ENCODE results near the gene INTS3. TPM values are rescaled to one million over a fixed set of nuclear protein-coding genes. Genes with fewer than 3 reads are reported as not detected.
"Not testable (repeated sequence)": the region's sequence is repeated elsewhere in the genome, so short reads cannot be mapped to it uniquely, and the experiment has no call there.

The INTS3 gene
- polyA plus RNA-seq, 4 donors = 14.9 to 52.6 (median 22.6) TPM

GRCh38 chr1:153752571-153753195 is 24.8 kb downstream of the INTS3 start:
- Histone ChIP-seq H3K4me3 (ENCODE audit: low read depth in 1 of 3, low read length in 3 of 3) (no peak overlapping the region), H3K4me1 (ENCODE audit: control insufficient read depth in 3 of 3, insufficient read depth in 2 of 3, low read depth in 1 of 3, low read length in 2 of 3) (peaks cover 0 to 31% (median 0%) of the 10 kb centered on the region in 3 donors), H3K27me3 (ENCODE audit: control insufficient read depth in 3 of 3, insufficient read depth in 3 of 3, low read length in 3 of 3) (no peaks in the 10 kb centered on the region), H3K27ac (ENCODE audit: low read depth in 1 of 3, low read length in 2 of 3) (peak overlapping the region in 2 of 3 donors; percentile 21 to 42), H3K9me3 (ENCODE audit: control insufficient read depth in 2 of 2, insufficient read depth in 1 of 2, low read depth in 1 of 2, low read length in 1 of 2) (no peaks in the 10 kb centered on the region), H3K36me3 (ENCODE audit: control insufficient read depth in 3 of 3, insufficient read depth in 2 of 3, low read depth in 1 of 3, low read length in 3 of 3) (peaks cover 18 to 51% (median 25%) of the 10 kb centered on the region in 3 donors)
- DNase-seq (peak in 1 of 2 donors; percentile 69), FAIRE-seq (no peak)
- 69 to 75% (median 74%) methylated on average over 8 of the region's 8 CpGs for WGBS, 3 donors

- FAIRE-seq = no peak
- Histone ChIP-seq H3K36me3 (ENCODE audit: control insufficient read depth in 3 of 3, insufficient read depth in 2 of 3, low read depth in 1 of 3, low read length in 3 of 3) (peaks cover 13 to 61% (median 28%) of the 10 kb centered on the region in 3 donors), H3K9me3 (ENCODE audit: control insufficient read depth in 2 of 2, insufficient read depth in 1 of 2, low read depth in 1 of 2, low read length in 1 of 2) (no peaks in the 10 kb centered on the region), H3K4me3 (ENCODE audit: low read depth in 1 of 3, low read length in 3 of 3) (no peak overlapping the region), H3K27me3 (ENCODE audit: control insufficient read depth in 3 of 3, insufficient read depth in 3 of 3, low read length in 3 of 3) (no peaks in the 10 kb centered on the region), H3K4me1 (ENCODE audit: control insufficient read depth in 3 of 3, insufficient read depth in 2 of 3, low read depth in 1 of 3, low read length in 2 of 3) (peaks cover 0 to 31% (median 0%) of the 10 kb centered on the region in 3 donors), H3K27ac (ENCODE audit: low read depth in 1 of 3, low read length in 2 of 3) (no peak overlapping the region)
- no peak for DNase-seq
- 92 to 100% (median 97%) methylated on average over 2 of the region's 2 CpGs for WGBS, 3 donors
Observed at GRCh38 chr1:153754266-153754665, 26.4 kb downstream of the INTS3 start.

GRCh38 chr1:153760440-153760839 is 32.6 kb downstream of the INTS3 start:
- no peaks in the 10 kb centered on the region for H3K27me3 ChIP-seq (ENCODE audit: control insufficient read depth in 3 of 3, insufficient read depth in 3 of 3, low read length in 3 of 3)
- H3K27ac ChIP-seq (ENCODE audit: low read depth in 1 of 3, low read length in 2 of 3) = no peak overlapping the region
- WGBS, 3 donors = 94 to 97% (median 95%) methylated on average over 4 of the region's 4 CpGs
- H3K36me3 ChIP-seq (ENCODE audit: control insufficient read depth in 3 of 3, insufficient read depth in 2 of 3, low read depth in 1 of 3, low read length in 3 of 3) = peaks cover 3 to 84% (median 12%) of the 10 kb centered on the region in 3 donors
- no peak for FAIRE-seq
- no peak for DNase-seq
- peaks cover 0 to 18% (median 0%) of the 10 kb centered on the region in 3 donors for H3K4me1 ChIP-seq (ENCODE audit: control insufficient read depth in 3 of 3, insufficient read depth in 2 of 3, low read depth in 1 of 3, low read length in 2 of 3)
- no peaks in the 10 kb centered on the region for H3K9me3 ChIP-seq (ENCODE audit: control insufficient read depth in 2 of 2, insufficient read depth in 1 of 2, low read depth in 1 of 2, low read length in 1 of 2)
- no peak overlapping the region for H3K4me3 ChIP-seq (ENCODE audit: low read depth in 1 of 3, low read length in 3 of 3)

- Histone ChIP-seq H3K4me1 (ENCODE audit: control insufficient read depth in 3 of 3, insufficient read depth in 2 of 3, low read depth in 1 of 3, low read length in 2 of 3) (peaks cover 0 to 33% (median 0%) of the 10 kb centered on the region in 3 donors), H3K4me3 (ENCODE audit: low read depth in 1 of 3, low read length in 3 of 3) (no peak overlapping the region), H3K27me3 (ENCODE audit: control insufficient read depth in 3 of 3, insufficient read depth in 3 of 3, low read length in 3 of 3) (no peaks in the 10 kb centered on the region), H3K27ac (ENCODE audit: low read depth in 1 of 3, low read length in 2 of 3) (peak overlapping the region in 2 of 3 donors; percentile 32), H3K9me3 (ENCODE audit: control insufficient read depth in 2 of 2, insufficient read depth in 1 of 2, low read depth in 1 of 2, low read length in 1 of 2) (no peaks in the 10 kb centered on the region), H3K36me3 (ENCODE audit: control insufficient read depth in 3 of 3, insufficient read depth in 2 of 3, low read depth in 1 of 3, low read length in 3 of 3) (peaks cover 5 to 80% (median 7%) of the 10 kb centered on the region in 3 donors)
- FAIRE-seq (no peak), DNase-seq (no peak)
- 65 to 76% (median 66%) methylated on average over 7 of the region's 7 CpGs for WGBS, 3 donors
Observed at GRCh38 chr1:153763365-153764225, 35.7 kb downstream of the INTS3 start.

- FAIRE-seq (no peak), DNase-seq (peak; percentile 60 to 72)
- H3K36me3 ChIP-seq (ENCODE audit: control insufficient read depth in 3 of 3, insufficient read depth in 2 of 3, low read depth in 1 of 3, low read length in 3 of 3) = peaks cover 5 to 78% (median 10%) of the 10 kb centered on the region in 3 donors
Observed at GRCh38 chr1:153764310-153764709, 36.5 kb downstream of the INTS3 start.

GRCh38 chr1:153766663-153767062 is 38.8 kb downstream of the INTS3 start:
- WGBS, 3 donors = 96 to 99% (median 97%) methylated on average over 9 to 10 of the region's 10 CpGs
- not testable (repeated sequence) for H3K9me3 ChIP-seq (ENCODE audit: control insufficient read depth in 2 of 2, insufficient read depth in 1 of 2, low read depth in 1 of 2, low read length in 1 of 2); FAIRE-seq; H3K4me3 ChIP-seq (ENCODE audit: low read depth in 1 of 3, low read length in 3 of 3); H3K27me3 ChIP-seq (ENCODE audit: control insufficient read depth in 3 of 3, insufficient read depth in 3 of 3, low read length in 3 of 3); DNase-seq; H3K27ac ChIP-seq (ENCODE audit: low read depth in 1 of 3, low read length in 2 of 3)
- Histone ChIP-seq H3K4me1 (ENCODE audit: control insufficient read depth in 3 of 3, insufficient read depth in 2 of 3, low read depth in 1 of 3, low read length in 2 of 3) (peaks cover 0 to 44% (median 0%) of the 10 kb centered on the region in 3 donors), H3K36me3 (ENCODE audit: control insufficient read depth in 3 of 3, insufficient read depth in 2 of 3, low read depth in 1 of 3, low read length in 3 of 3) (peaks cover 5 to 81% (median 13%) of the 10 kb centered on the region in 3 donors)

More at GRCh38 chr1:153764310-153764709, 36.5 kb downstream of the INTS3 start:
- Histone ChIP-seq H3K9me3 (ENCODE audit: control insufficient read depth in 2 of 2, insufficient read depth in 1 of 2, low read depth in 1 of 2, low read length in 1 of 2) (no peaks in the 10 kb centered on the region), H3K27me3 (ENCODE audit: control insufficient read depth in 3 of 3, insufficient read depth in 3 of 3, low read length in 3 of 3) (no peaks in the 10 kb centered on the region), H3K27ac (ENCODE audit: low read depth in 1 of 3, low read length in 2 of 3) (peak overlapping the region in 2 of 3 donors; percentile 32), H3K4me1 (ENCODE audit: control insufficient read depth in 3 of 3, insufficient read depth in 2 of 3, low read depth in 1 of 3, low read length in 2 of 3) (peaks cover 0 to 40% (median 0%) of the 10 kb centered on the region in 3 donors), H3K4me3 (ENCODE audit: low read depth in 1 of 3, low read length in 3 of 3) (no peak overlapping the region)
- 61 to 74% (median 63%) methylated on average over 5 of the region's 5 CpGs for WGBS, 3 donors

- Histone ChIP-seq H3K27me3 (ENCODE audit: control insufficient read depth in 3 of 3, insufficient read depth in 3 of 3, low read length in 3 of 3) (no peaks in the 10 kb centered on the region), H3K27ac (ENCODE audit: low read depth in 1 of 3, low read length in 2 of 3) (peak overlapping the region in 1 of 3 donors; percentile 85), H3K36me3 (ENCODE audit: control insufficient read depth in 3 of 3, insufficient read depth in 2 of 3, low read depth in 1 of 3, low read length in 3 of 3) (peaks cover 5 to 82% (median 13%) of the 10 kb centered on the region in 3 donors), H3K9me3 (ENCODE audit: control insufficient read depth in 2 of 2, insufficient read depth in 1 of 2, low read depth in 1 of 2, low read length in 1 of 2) (no peaks in the 10 kb centered on the region), H3K4me1 (ENCODE audit: control insufficient read depth in 3 of 3, insufficient read depth in 2 of 3, low read depth in 1 of 3, low read length in 2 of 3) (peaks cover 0 to 44% (median 0%) of the 10 kb centered on the region in 3 donors), H3K4me3 (ENCODE audit: low read depth in 1 of 3, low read length in 3 of 3) (no peak overlapping the region)
- FAIRE-seq (no peak), DNase-seq (no peak)
- 94 to 97% (median 96%) methylated on average over 11 of the region's 11 CpGs for WGBS, 3 donors
Observed at GRCh38 chr1:153767519-153767918, 39.7 kb downstream of the INTS3 start.
